GM18867 (cell line): ENCODE data around the gene ALDH1A3.
A peak's percentile ranks its signal among the peaks of the same experiment; 100 is the strongest.

Experiments used
- ATAC-seq: cut with Tn5 transposase; IDR thresholded peaks from one replicate; pipeline ENCODE4 v1.9.1; 2021; ENCODE audit warnings: mild to moderate bottlenecking, moderate library complexity; ENCODE audit not compliant: unreplicated experiment

Gene ALDH1A3

DNA sequence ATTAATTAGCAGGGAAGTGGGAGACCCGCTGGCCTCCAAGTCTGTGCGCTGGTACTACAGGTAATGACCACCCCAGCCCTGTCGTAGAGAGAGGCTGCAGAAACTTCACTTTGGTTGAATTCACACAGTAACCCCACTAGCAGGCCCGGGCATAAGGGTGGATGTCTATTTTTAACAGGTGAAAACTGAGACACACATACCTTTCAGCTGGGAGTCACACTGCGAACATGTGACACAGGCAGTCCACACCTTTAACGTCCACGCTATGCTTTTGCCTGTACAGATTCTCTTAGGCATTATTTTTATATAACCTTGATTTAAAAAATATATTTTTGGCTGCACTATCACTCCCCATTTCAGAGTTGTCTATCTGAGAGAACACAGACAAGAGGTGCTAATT is 43.4 kb downstream of the ALDH1A3 start:
- no peak for ATAC-seq

DNA sequence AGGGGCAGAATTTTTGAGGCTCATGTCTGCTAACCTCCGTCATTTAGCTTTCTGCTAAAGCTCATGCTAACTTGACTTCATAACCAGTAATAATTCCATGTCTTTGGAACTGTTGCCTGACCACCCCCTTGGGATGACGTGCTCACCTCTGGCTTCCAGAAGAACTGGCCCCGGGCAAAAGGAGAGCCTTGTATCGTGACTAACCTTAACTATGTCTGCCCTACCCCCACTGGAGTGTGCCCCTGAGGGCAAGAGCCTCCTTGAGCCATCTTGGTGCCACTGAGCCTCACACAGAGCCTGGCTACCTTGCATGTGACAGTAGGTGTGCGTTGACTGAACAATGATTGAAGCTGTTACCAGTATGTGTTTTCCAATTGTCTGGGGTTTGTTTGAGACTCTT is 44.3 kb downstream of the ALDH1A3 start:
- no peak for ATAC-seq

DNA sequence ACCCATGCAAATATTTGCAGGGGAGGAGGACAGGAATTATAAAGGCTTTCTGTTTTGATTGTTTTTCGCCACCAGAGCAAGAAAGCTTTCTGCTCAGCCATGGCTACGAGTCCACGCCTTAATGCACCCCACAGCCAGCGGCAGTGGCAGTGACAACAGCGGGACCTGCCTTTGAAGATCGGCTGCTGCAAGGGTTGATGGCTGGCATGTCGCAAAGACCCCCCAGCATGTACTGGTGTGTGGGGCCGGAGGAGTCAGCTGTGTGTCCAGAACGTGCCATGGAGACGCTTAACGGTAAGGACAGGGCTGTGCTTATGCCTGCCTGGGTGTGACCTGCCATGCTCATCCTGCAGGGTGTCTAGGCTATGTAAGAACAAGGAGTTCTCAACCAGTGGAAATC is 44.8 kb downstream of the ALDH1A3 start:
- ATAC-seq: no peak

DNA sequence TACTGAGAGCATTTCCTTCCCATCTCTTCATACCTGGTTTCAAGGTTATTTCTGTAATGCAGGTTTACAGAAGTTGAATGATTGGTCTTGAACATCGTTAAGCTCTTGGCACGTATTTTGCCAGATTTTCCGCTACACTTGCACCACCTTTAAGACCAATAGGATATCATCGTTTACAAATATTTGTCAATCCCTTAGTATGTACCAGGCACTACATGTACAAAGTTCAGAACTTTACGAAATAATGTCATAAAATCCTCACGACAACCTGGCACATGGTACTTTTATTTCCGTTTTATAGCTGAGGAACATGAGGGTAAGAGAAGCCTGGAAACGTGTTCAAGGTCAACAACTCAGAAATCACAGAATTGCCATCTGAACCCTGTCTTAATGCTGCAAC is 45.8 kb downstream of the ALDH1A3 start:
- no peak for ATAC-seq

DNA sequence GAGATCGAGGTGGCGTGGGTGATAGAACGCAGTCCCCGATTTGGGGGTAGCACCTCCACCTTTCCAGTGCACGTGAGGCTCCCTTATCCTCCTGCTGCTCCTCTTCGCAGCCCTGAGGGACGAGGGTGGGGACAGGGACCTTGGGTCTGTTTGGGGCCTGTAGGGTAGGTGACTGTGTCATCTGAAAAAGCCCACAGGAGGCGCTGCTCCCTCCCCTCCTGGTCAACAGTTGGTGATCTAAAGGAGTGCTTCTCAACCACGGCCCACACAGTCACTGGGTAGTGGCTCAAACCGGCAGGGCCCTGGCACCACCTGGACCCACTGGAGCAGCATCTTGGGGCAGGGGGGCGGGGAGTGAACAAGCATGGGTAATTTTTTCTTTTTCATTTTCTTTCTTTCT is 46.6 kb downstream of the ALDH1A3 start:
- ATAC-seq: no peak

DNA sequence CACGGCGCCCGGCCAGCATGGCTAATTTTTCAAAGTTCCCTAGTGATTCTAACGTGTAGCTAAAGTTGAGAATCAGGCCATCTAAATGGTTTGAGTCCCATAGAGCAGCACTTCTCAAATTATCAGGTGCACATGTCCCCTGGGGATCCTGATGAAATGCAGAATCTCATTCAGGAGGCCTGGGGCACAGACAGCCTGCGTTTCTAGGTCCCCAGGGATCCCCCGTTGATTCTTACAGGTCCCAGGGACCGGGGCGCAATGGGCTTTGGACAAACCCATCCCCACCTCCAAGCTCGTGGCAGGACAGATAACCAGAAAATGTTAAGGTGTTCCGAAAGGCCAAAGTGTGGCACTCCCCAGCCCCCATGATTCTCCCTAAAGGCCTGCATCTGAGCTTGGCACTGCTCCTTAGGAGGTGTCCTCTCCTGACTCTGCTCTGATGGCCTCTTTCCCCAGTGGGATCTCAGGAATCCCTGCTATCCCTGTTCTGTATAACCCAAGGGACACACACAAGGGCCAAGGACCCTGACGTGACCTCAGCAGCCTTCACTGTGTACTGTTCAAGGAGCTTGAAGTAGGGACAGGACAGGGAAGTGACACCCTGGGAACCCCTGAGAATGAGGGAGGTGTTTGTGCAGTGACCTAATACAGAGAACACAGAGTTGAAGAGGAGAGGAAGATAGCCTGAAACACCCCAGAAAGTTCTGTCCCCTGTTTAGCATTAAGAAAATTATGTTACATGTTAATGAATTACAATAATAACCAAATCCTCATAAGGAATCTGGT is 47.5 kb downstream of the ALDH1A3 start:
- no peak for ATAC-seq

DNA sequence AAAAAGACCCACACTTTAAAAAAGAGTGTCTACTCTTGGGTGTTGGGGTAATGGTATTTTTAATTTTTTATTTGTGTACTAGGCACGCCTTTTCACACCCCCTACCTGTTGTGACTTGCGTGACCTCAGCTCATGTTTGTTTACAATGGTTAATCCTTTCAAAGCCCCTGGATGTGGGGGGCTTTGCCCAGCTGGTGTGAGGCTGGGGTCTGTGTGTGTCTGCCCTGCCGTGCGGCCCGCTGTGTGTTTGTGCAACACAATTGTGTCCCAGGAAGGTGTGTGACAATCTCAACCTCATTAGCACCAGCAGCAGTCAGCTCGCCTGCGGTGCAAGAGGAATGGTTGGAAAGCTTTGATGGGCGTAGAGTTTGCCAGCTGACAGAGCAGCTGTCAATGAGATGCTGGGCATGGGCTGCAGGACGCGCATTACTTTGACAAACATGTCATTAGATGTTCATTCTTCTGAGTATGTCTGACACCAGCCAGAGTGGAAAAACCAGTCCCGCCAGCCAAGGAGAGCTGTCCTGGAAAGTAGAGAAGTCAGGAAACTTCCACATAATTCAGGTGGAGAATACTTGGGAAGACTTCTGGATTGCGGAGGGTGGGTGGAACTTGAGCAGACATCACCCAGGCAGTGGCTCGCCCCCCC is 49.1 kb downstream of the ALDH1A3 start:
- no peak for ATAC-seq

DNA sequence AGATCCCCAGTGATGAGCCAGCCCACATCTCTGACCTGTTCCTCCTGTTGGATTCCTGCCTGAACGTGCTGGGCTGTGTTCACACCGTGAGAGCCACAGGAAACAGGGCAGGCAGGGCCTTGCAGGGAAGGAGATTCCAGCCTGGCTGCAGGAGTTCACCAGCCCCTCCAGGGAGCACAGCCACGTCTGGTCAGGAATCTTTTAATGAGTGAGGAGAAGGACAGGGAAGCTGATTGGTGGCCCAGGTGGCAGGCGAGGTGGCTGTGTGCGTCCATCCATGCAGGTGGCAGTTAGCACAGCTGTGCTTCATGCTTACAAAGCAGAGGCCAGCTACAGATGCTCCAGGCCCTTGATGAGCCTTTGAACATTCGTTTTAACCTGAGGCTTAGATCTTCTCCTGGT is 50.0 kb downstream of the ALDH1A3 start:
- ATAC-seq: peak; percentile 48

DNA sequence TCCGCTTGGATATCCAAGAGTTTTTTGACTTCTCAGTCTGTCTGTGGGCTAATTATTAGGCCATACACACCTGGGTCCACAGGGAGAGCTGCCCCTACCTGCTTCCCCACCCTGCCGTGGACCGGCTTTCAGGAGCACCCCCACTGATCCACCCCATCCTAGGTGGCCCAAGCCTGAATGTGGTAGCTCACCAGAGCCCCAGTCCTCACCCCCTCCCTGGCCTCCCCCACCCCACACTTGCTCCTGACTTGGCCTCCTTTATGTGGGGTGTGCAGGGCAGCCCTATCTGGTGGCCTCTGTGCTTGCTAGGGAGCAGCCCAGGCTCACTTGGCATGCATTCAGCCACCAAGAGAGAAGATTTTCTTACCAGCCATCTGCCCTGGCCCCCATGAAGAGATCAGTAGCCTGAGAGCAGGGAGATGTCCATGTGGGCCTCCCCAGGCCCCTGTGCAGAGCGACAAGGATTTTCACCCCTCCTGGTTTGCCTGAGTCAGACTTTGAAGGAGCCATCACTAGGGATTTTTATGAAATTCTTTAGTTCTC is 50.7 kb downstream of the ALDH1A3 start:
- ATAC-seq: no peak

DNA sequence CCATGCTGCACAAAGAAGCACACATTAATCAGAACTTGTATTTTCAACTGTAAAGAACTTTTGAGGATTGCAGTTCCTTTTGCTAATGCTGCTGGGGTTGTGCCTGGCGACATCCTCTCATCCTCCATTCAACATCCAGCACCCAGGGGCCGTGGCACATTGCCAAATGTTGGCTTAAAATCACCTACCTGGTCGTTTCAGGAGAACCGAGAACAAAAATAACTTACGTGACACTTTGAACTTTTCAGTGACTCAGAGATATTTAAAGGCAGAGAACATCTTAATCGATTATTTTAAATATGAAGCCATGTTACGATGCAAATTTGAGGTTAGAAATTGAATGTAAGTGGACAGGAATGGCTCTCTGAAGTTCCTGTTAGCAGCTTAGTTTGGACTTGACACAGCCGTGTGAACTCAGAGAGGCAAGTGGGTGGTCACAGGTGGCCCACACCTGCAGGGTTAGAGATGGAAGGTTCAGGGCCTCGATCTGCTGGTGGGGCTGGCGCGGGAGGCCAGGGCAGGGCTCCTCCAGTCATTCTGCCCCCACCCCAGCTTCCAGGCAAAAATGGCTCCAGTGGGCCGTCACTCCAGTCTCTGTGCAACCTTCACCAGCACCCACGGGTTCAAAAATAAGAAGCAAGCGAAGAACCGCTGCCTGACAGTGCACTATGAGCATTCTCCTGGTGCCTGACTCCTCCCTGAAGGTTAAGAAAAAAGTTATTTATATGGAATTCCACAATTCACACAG is 51.7 kb downstream of the ALDH1A3 start:
- ATAC-seq: peak; percentile 57

DNA sequence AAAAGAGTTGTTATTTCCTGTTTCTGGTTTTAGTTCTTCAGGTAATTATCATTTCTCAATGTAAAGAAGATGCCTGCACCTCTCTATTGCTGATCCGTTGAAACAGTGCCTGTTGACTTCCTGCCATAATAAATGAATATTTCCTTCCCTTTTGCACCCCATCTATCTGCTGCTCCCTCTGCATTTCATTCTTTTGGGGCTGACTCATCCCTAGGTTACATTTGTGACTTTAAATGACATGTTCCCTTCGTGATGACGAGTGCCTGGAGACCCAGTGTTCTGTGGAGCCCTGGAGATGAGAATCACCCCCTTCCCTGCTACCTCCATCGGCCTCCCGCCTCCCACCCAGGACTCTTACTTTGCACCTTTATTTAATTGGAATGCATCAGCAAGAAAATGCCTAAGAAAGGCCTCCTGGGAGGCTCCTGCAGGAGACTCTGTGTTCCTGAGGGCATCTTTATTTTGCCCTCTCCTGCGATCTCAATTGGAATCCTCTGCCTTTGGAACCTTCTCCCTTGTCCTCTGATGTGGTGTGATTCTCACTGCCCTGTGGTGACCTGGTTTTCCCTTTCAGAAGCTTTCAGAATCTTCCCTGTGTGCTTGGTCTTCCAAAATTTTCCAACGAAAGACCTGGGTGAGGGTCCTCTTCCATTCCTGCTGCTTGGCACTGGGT is 53.2 kb downstream of the ALDH1A3 start:
- ATAC-seq: no peak

DNA sequence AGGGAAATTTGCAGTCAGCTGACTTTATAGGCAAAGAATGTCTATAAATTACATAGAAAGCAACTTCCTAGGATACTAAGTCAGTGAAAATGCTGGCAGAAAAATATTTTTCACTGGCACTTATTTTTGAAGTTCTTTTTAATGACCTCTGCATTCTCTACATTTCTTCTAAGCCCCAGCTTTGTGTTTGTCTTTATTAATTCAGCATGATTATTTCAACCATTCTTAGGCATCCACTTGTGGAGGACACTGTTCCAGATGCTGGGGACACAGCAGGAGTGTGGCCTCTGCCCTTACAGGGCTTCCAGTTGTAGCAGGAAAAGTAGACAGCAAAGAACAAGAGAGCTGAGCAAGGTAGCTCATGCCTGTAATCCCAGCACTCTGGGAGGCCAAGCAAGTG is 54.5 kb downstream of the ALDH1A3 start:
- ATAC-seq: no peak

DNA sequence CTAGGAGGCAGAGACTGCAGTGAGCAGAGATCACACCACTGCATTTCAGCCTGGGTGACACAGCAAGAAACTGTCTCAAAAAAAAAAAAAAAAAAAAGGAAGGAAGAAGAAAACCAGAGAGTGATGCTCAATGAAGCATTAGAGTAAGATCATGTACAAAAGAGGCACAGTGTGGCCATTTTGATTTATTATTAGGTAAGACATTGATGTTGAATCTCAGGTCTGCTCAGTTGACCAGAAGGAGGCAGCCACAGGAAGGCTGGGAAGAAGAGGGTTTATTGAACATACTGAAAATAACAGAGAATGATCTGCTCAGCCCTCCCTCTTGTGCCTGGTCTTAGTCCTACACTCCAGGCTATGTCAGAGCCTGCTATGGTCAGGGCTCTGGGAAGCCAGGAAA is 55.1 kb downstream of the ALDH1A3 start:
- ATAC-seq: no peak

DNA sequence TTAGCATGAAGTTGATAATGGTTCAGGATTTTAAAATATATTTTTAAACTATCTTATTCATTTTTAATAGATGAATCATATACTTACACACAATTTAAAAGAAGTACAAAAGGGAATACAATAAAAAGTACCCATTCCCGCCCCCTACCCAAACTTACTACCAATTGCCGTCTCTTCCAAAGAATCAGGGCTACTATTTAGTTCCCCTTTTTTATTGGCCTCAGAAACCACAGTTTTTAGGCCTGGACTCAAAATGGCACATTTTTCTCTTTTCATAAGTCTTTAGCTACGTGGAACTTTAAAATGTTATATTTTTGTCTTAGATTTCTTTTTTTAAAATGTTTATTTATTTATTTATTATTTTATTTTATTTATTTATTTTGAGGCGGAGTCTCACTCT is 57.5 kb downstream of the ALDH1A3 start:
- ATAC-seq: no peak

DNA sequence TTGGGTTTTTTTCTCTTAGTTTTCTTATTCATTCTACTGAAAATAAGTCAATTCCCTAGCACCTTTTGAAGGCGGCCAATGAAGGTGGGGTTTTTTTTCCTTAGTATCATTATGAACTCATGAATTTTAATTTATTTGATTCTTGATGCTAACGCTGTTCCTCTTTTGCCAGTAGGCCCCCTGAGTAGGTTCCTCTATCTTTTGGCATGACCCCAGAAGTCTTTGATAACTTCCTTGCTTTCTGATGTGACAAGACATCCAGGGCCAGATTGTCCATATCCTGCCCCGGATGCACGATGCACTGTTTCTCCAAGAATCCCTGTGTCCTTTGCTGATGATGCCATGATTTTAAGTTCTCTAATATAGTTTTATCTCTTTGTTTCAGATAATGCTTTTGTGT is 60.2 kb downstream of the ALDH1A3 start:
- ATAC-seq: no peak

DNA sequence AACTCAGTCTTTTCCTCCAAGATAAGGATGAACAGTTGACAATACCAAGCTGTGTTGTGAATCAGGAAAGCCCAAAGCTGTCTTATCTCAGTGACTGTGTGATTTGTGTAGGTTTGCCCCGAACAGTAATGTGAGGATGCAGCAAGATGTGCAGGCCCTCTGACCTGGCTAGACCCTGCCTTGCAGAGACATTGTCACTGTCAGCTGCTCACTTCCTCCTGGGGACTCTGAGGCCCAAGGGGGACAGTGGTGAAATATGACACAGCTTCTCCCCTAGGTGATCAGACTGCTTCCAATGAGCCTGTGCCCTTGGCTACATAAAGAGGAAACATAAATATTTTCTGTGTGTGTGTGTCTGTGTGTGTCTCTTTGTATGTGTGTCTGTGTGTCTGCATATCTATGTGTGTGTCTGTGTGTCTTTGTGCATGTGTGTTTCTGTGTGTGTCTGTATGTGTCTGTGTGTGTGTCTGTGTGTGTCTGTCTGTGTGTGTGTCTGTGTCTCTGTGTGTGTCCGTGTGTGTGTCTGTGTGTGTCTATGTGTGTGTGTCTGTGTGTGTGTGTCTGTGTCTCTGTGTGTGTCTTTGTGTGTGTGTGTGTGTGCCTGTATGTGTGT is 61.2 kb downstream of the ALDH1A3 start:
- ATAC-seq: peak; percentile 71

DNA sequence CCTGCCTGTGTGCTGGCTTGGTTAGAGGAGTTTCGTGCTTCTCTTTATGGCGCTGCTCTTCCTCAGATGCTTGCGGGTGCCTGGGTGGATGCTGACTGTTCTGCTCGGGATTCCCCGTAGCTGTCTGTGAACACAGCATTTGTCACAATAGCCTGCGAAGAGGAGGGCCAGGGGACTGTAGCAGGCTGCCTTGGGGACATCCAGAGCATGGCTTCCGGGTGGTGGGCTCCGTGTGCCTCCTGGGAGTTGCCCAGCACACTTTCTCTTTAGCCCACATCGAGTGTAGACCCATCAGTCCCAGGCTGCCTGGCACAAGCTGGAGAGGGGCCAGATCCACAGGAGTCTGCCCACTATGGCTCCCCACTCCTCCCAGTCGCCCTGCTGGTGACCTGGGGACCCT is 61.9 kb downstream of the ALDH1A3 start:
- ATAC-seq: peak; percentile 45

DNA sequence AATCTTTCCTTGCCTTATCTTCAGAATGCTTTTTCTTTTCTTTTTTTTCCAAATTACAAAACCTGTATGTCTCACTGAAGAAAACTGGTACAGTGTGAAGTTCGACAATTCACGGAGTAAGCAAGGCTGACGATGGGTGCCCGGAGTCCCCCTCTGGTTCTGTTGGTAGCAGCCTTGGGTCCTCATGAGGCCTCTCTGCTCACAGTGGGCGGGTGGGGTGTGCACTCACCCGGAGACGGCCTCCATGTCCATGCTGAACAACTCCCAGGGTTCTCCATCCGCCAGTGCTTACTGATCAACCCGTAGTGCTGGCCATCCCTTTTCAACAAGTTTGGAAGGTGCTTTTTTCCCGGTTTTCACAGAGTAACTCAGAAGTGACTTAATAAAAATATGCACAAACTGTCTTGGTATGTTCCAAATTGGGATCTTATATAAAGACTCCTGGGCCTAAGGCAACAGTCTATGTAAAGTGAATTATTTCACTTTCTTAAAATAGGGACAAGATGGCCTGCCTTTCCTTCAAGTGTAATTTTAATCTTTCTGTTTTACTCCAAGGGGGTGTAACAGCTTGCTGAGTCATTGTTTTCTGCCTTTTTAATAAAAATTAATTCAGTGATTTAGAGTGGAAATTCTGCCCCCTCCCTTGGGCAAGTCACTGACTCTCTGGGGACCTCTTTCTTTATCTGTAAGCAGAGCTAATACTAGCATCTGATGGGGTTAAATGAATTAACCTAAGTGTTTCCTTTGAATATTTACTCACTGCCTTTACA is 63.2 kb downstream of the ALDH1A3 start:
- no peak for ATAC-seq

DNA sequence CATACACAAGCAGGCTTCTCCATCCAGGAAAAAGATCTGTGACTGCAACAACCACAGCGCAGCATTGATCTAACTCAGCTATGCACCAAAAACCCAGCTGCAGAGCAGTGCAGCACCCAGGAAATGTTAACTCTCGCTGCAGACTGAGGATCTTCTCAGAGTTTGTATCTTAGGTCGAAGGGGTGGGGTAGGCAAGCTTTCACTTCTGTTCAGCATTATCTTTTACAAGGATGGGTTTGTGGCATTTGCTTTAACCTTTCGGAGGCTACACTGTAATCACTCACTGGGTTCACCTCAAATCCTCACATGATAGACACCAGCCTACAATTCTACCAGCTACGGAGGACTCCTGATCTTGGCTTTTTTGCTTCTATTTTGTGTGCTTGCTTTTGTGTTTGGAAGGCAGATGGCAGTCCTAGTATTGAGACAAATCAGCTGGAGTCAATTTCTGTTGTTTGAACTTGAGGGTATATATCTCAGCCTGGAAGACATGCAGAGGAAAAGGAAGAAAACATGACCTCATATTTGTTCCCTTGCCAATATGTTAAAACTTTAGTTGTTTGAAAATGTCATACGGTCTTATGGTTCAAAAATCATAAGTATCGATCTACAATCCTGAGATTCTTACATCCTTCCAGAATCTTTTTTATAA is 64.7 kb downstream of the ALDH1A3 start:
- ATAC-seq: peak; percentile 50
